ENCODE measurements around the gene ZSWIM6. TPM values are rescaled to one million over a fixed set of nuclear protein-coding genes. Genes with fewer than 3 reads are reported as not detected.
A peak's percentile ranks its signal among the peaks of the same experiment; 100 is the strongest.

Gene ZSWIM6
- polyA plus RNA-seq, 2 of the 4 experiments (the other 2 are of a cell fraction), result 8.9 to 18.0 TPM

DNA sequence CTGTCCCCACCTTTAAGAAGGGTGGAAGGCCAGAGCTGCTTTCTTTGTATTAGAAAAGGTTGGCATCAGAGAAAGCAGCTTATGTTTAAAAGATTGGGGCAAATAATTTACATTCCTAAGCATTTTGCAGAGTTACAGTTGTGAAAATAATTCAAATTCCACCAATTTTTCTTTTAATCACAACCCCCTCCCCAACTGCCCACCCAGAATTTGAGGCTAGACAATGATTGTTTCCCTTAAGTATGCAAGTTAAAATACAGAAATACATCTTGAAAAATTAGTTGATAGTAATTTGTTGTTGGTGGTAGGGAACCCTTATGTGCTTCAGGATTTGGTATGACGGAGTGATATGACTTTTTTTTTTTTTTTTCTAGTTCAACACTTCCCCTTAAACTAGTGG is 133.0 kb downstream of the ZSWIM6 start:
- WGBS (ENCODE audit: missing lambda C conversion rate), result 82% methylated on average over 1 of the region's 1 CpG
- CTCF ChIA-PET, result interaction anchor here (1.3 kb wide), 1 partner anchor 160 kb away, joined by 3 read pairs; no protein-coding TSS in a partner anchor
- no peak for FAIRE-seq

GRCh38 chr5:61465496-61465895 is 133.4 kb downstream of the ZSWIM6 start:
- no peak for ATAC-seq
- no peak for TF ChIP-seq NFE2L2 (conservative IDR thresholded peaks at IDR 0.05; ENCODE audit: low read length)
- no peak for TF ChIP-seq MAFK (IDR thresholded peaks at IDR 0.05; ENCODE audit: partially characterized antibody)
- Histone ChIP-seq H3K4me2 (peak overlapping the region; percentile 73), H3K27ac (peak overlapping the region; percentile 12 to 42; a peak in 2 of 6 replicates), H3K9me3 (no peaks in the 10 kb centered on the region), H3K4me3 (no peak overlapping the region), H3K4me1 (peaks cover 83% of the 10 kb centered on the region)
- CTCF ChIA-PET, result no interaction called here
- no peak for DNase-seq (ENCODE audit: low read depth in 1 of 2, low spot score in 1 of 2)
- no peak for FAIRE-seq
- POLR2A ChIA-PET, result interaction anchor here (1.2 kb wide), 1 partner anchor 10 kb away, joined by 5 read pairs; no protein-coding TSS in a partner anchor
- 94% methylated on average over 1 of the region's 1 CpG for WGBS (ENCODE audit: missing lambda C conversion rate)

More for the DNA sequence above, 133.0 kb downstream of the ZSWIM6 start:
- Histone ChIP-seq H3K4me3 (no peak overlapping the region), H3K27ac (peak overlapping the region in 1 of 2 experiments; percentile 53; a peak in 4 of 6 replicates), H3K4me2 (peak overlapping the region; percentile 73), H3K4me1 (peaks cover 87% of the 10 kb centered on the region), H3K9me3 (no peaks in the 10 kb centered on the region)
- TF ChIP-seq, protein P1, sequence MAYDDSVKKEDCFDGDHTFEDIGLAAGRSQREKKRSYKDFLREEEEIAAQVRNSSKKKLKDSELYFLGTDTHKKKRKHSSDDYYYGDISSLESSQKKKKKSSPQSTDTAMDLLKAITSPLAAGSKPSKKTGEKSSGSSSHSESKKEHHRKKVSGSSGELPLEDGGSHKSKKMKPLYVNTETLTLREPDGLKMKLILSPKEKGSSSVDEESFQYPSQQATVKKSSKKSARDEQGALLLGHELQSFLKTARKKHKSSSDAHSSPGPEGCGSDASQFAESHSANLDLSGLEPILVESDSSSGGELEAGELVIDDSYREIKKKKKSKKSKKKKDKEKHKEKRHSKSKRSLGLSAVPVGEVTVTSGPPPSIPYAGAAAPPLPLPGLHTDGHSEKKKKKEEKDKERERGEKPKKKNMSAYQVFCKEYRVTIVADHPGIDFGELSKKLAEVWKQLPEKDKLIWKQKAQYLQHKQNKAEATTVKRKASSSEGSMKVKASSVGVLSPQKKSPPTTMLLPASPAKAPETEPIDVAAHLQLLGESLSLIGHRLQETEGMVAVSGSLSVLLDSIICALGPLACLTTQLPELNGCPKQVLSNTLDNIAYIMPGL (CRISPR knock-in tag; IDR thresholded peaks at IDR 0.05; ENCODE audit: borderline replicate concordance), result no peak
- no peak for TF ChIP-seq ZNF302 (CRISPR knock-in tag; IDR thresholded peaks at IDR 0.05)
- TF ChIP-seq FOXS1 (CRISPR knock-in tag; IDR thresholded peaks at IDR 0.05), result no peak
- no peak for TF ChIP-seq MYC (IDR thresholded peaks at IDR 0.05; ENCODE audit: borderline replicate concordance, low read length)
- TF ChIP-seq PBX3 (IDR thresholded peaks at IDR 0.05), result no peak
- TF ChIP-seq CTCF (IDR thresholded peaks at IDR 0.05), result no peak
- no peak for TF ChIP-seq NFE2L2 (conservative IDR thresholded peaks at IDR 0.05; ENCODE audit: low read length)
- TF ChIP-seq KDM5A (IDR thresholded peaks at IDR 0.05), result no peak
- TF ChIP-seq RAD21 (conservative IDR thresholded peaks at IDR 0.05 in 1 of 2, IDR thresholded peaks at IDR 0.05 in 1 of 2), result no peak
- TF ChIP-seq FOSL2 (IDR thresholded peaks at IDR 0.05), result no peak
- no peak for TF ChIP-seq FOSL2 (CRISPR knock-in tag; IDR thresholded peaks at IDR 0.05)
- TF ChIP-seq NR3C1 (IDR thresholded peaks at IDR 0.05), result no peak
- no peak for TF ChIP-seq RCOR1 (IDR thresholded peaks at IDR 0.05; ENCODE audit: low read depth, low read length)
- no peak for TF ChIP-seq POLR2AphosphoS2 (conservative IDR thresholded peaks at IDR 0.05; ENCODE audit: low read length)
- no peak for TF ChIP-seq ZFP36 (IDR thresholded peaks at IDR 0.05; ENCODE audit: borderline replicate concordance, partially characterized antibody)
- TF ChIP-seq SREBF2 (IDR thresholded peaks at IDR 0.05), result no peak
- TF ChIP-seq RFX5 (IDR thresholded peaks at IDR 0.05), result no peak
- no peak for DNase-seq (ENCODE audit: low read depth in 1 of 2, low spot score in 1 of 2)
- ATAC-seq, result no peak
- POLR2A ChIA-PET, result no interaction called here

- WGBS (ENCODE audit: missing lambda C conversion rate), result 29% methylated on average over 1 of the region's 1 CpG
- Histone ChIP-seq H3K4me3 (no peak overlapping the region), H3K4me2 (peak overlapping the region; percentile 73), H3K27ac (peak overlapping the region; percentile 12 to 60; a peak in 4 of 6 replicates), H3K4me1 (peaks cover 78% of the 10 kb centered on the region), H3K9me3 (no peaks in the 10 kb centered on the region)
- ATAC-seq (no peak), FAIRE-seq (no peak), DNase-seq (ENCODE audit: low read depth in 1 of 2, low spot score in 1 of 2) (no peak)
- TF ChIP-seq ZSCAN20 (CRISPR knock-in tag; IDR thresholded peaks at IDR 0.05), result no peak
- TF ChIP-seq EP300 (IDR thresholded peaks at IDR 0.05), result no peak
- no peak for TF ChIP-seq ZFP36 (IDR thresholded peaks at IDR 0.05; ENCODE audit: borderline replicate concordance, partially characterized antibody)
- TF ChIP-seq JUN (IDR thresholded peaks at IDR 0.05), result no peak
- no peak for TF ChIP-seq ZNF302 (CRISPR knock-in tag; IDR thresholded peaks at IDR 0.05)
- no peak for TF ChIP-seq EHMT2 (IDR thresholded peaks at IDR 0.05; ENCODE audit: low read depth)
- TF ChIP-seq EHF (CRISPR knock-in tag; IDR thresholded peaks at IDR 0.05), result no peak
- TF ChIP-seq RAD21 (conservative IDR thresholded peaks at IDR 0.05 in 1 of 2, IDR thresholded peaks at IDR 0.05 in 1 of 2), result no peak
- CTCF ChIA-PET, result no interaction called here
- POLR2A ChIA-PET, result interaction anchor here (1.2 kb wide), 1 partner anchor 11 kb away, joined by 5 read pairs; no protein-coding TSS in a partner anchor
Measured at GRCh38 chr5:61466017-61466416, 134.0 kb downstream of the ZSWIM6 start.
